WTC11 (cell line): ENCODE data around the gene TMEM272. TPM values are rescaled to one million over a fixed set of nuclear protein-coding genes. Genes with fewer than 3 reads are reported as not detected.

Source experiments
- ATAC-seq: fragments of 200-7000 bp; cut with Tn5 transposase; 2 replicates; pipeline ENCODE4 v1.10.0; 2021; ENCODE audit warnings: mild to moderate bottlenecking, moderate library complexity
- CTCF ChIA-PET: fragments of 300-600 bp; sonication (Branson Sonifier 250); formaldehyde crosslinking; loops from one replicate; lab custom pipeline; 2021; ENCODE audit warnings: antibody characterized with exemption; lab: Charles Lee
- POLR2A ChIA-PET: fragments of 350-600 bp; sonication (Branson Sonifier 250); formaldehyde crosslinking; loops from one replicate; lab custom pipeline; 2021; ENCODE audit warnings: antibody characterized with exemption; lab: Charles Lee
- DNase-seq: peaks from one replicate; pipeline ENCODE4 v3.0.0; 2021; ENCODE audit warnings: low spot score
- H3K27ac Mint-ChIP-seq: 2 replicates; pipeline ENCODE4 v1.8.0; 2021; ENCODE audit warnings: mixed read lengths
- H3K27me3 Mint-ChIP-seq: 2 replicates; pipeline ENCODE4 v1.8.0; 2021; ENCODE audit warnings: low read depth, mild to moderate bottlenecking, moderate library complexity, mixed read lengths
- H3K36me3 Mint-ChIP-seq: 2 replicates; pipeline ENCODE4 v1.8.0; 2021; ENCODE audit warnings: mixed read lengths
- H3K4me1 Mint-ChIP-seq: 2 replicates; pipeline ENCODE4 v1.8.0; 2022; ENCODE audit warnings: mixed read lengths
- H3K4me3 Mint-ChIP-seq: 2 replicates; pipeline ENCODE4 v1.8.0; 2021; ENCODE audit warnings: mild to moderate bottlenecking, moderate library complexity, mixed read lengths
- H3K9me3 Mint-ChIP-seq: 2 replicates; pipeline ENCODE4 v1.8.0; 2021; ENCODE audit warnings: mixed read lengths
- AFF4 ChIP-seq: sonication (generic); formaldehyde crosslinking; IDR thresholded peaks from 2 replicates; pipeline ENCODE4 v1.8.1; 2023; ENCODE audit warnings: mild to moderate bottlenecking, missing genetic modification reagents, borderline replicate concordance
- AR ChIP-seq: fragments of 250-450 bp; sonication (Bioruptor Pico); IDR thresholded peaks from 2 replicates; pipeline ENCODE4 v1.9.0; 2021; ENCODE audit warnings: mild to moderate bottlenecking
- ATF1 ChIP-seq: sonication (generic); formaldehyde crosslinking; IDR thresholded peaks from 2 replicates; pipeline ENCODE4 v1.8.1; 2023; ENCODE audit warnings: mild to moderate bottlenecking, moderate library complexity, missing genetic modification reagents
- CDX4 ChIP-seq: fragments of 250-450 bp; sonication (Bioruptor Pico); IDR thresholded peaks from 2 replicates; pipeline ENCODE4 v1.9.0; 2021; ENCODE audit warnings: moderate library complexity, mild to moderate bottlenecking, inconsistent platforms, borderline replicate concordance
- CTCF ChIP-seq: fragments of 200-600 bp; IDR thresholded peaks from 2 replicates; pipeline ENCODE4 v1.8.0; 2022; ENCODE audit warnings: antibody characterized with exemption
- ELF4 ChIP-seq: sonication (generic); formaldehyde crosslinking; IDR thresholded peaks from 2 replicates; pipeline ENCODE4 v1.8.1; 2022; ENCODE audit warnings: low read depth, mild to moderate bottlenecking, moderate library complexity, missing genetic modification reagents
- ESRRA ChIP-seq: sonication (generic); formaldehyde crosslinking; IDR thresholded peaks from 2 replicates; pipeline ENCODE4 v1.8.1; 2022; ENCODE audit warnings: mild to moderate bottlenecking, missing genetic modification reagents, borderline replicate concordance
- NFATC4 ChIP-seq: fragments of 250-450 bp; sonication (Bioruptor Pico); IDR thresholded peaks from 2 replicates; pipeline ENCODE4 v1.9.0; 2021; ENCODE audit warnings: mild to moderate bottlenecking
- NFE2L1 ChIP-seq: sonication (generic); formaldehyde crosslinking; IDR thresholded peaks from 2 replicates; pipeline ENCODE4 v1.8.1; 2023; ENCODE audit warnings: missing genetic modification reagents
- NFYB ChIP-seq: sonication (generic); formaldehyde crosslinking; conservative IDR thresholded peaks from 2 replicates; pipeline ENCODE4 v1.8.0; 2022; ENCODE audit warnings: low read depth, missing genetic modification reagents
- NR1H2 ChIP-seq: sonication (generic); formaldehyde crosslinking; IDR thresholded peaks from 2 replicates; pipeline ENCODE4 v1.9.0; 2021; ENCODE audit warnings: mild to moderate bottlenecking, moderate library complexity, missing genetic modification reagents
- PRDM15 ChIP-seq: sonication (generic); formaldehyde crosslinking; IDR thresholded peaks from 2 replicates; pipeline ENCODE4 v1.8.0; 2022; ENCODE audit warnings: missing genetic modification reagents
- RORB ChIP-seq: fragments of 250-450 bp; sonication (Bioruptor Pico); IDR thresholded peaks from 2 replicates; pipeline ENCODE4 v1.9.0; 2021; ENCODE audit warnings: mild to moderate bottlenecking
- STAT6 ChIP-seq: sonication (generic); formaldehyde crosslinking; conservative IDR thresholded peaks from 2 replicates; pipeline ENCODE4 v1.8.1; 2023; ENCODE audit warnings: mild to moderate bottlenecking, low read depth, missing genetic modification reagents, moderate library complexity
- ZBTB21 ChIP-seq: sonication (generic); formaldehyde crosslinking; IDR thresholded peaks from 2 replicates; pipeline ENCODE4 v1.8.1; 2023; ENCODE audit warnings: mild to moderate bottlenecking, missing genetic modification reagents, borderline replicate concordance
- ZNF121 ChIP-seq: sonication (generic); formaldehyde crosslinking; IDR thresholded peaks from 2 replicates; pipeline ENCODE4 v1.8.0; 2023; ENCODE audit warnings: missing genetic modification reagents
- ZNF138 ChIP-seq: sonication (generic); formaldehyde crosslinking; conservative IDR thresholded peaks from 2 replicates; pipeline ENCODE4 v1.8.1; 2022; ENCODE audit warnings: mild to moderate bottlenecking, moderate library complexity, missing genetic modification reagents
- ZNF232 ChIP-seq: sonication (generic); formaldehyde crosslinking; IDR thresholded peaks from 2 replicates; pipeline ENCODE4 v1.8.0; 2022; ENCODE audit warnings: mild to moderate bottlenecking, missing genetic modification reagents
- ZNF425 ChIP-seq: fragments of 250-450 bp; sonication (Bioruptor Pico); conservative IDR thresholded peaks from 2 replicates; pipeline ENCODE4 v1.9.0; 2021; ENCODE audit warnings: mild to moderate bottlenecking
- total RNA-seq: library from RNA; stranded (reverse); gene quantifications from 3 replicates; pipeline ENCODE4 v1.2.3, GENCODE V29; 2021

TMEM272 gene
- total RNA-seq, 1 experiment from 2014 or later: not detected

GRCh38 chr13:51841732-51842131 lies 3.2 kb downstream of the TMEM272 start (continued):
- TF ChIP-seq AFF4 (CRISPR knock-in tag) (no peak), ESRRA (CRISPR knock-in tag) (no peak), ELF4 (CRISPR knock-in tag) (no peak), ZNF425 (CRISPR knock-in tag) (no peak), PRDM15 (CRISPR knock-in tag) (no peak), ZNF138 (CRISPR knock-in tag) (no peak), ATF1 (CRISPR knock-in tag) (no peak), ZNF232 (CRISPR knock-in tag) (no peak), AR (CRISPR knock-in tag) (no peak), NFATC4 (no peak), NFYB (CRISPR knock-in tag) (no peak)

GRCh38 chr13:51840917-51841316 lies 4.1 kb downstream of the TMEM272 start:
- Mint-ChIP-seq H3K27ac (no peak overlapping the region), H3K4me1 (peaks cover 4% of the 10 kb centered on the region; the same call in 1 of the 2 replicates), H3K27me3 (no peaks in the 10 kb centered on the region; the same call in 1 of the 2 replicates), H3K9me3 (no peaks in the 10 kb centered on the region), H3K4me3 (no peak overlapping the region), H3K36me3 (no peaks in the 10 kb centered on the region)
- POLR2A ChIA-PET: no interaction called here
- DNase-seq (no peak), ATAC-seq (no peak)
- CTCF ChIA-PET: no interaction called here
- TF ChIP-seq CDX4 (no peak), RORB (CRISPR knock-in tag) (no peak), ZNF121 (no peak), NFYB (CRISPR knock-in tag) (no peak), NFE2L1 (CRISPR knock-in tag) (no peak), ZBTB21 (CRISPR knock-in tag) (no peak), STAT6 (CRISPR knock-in tag) (no peak), CTCF (no peak), NR1H2 (no peak)
